ENCODE measurements around the gene ZNF823.

GRCh38 chr19:11767633-11768133, 28.9 kb upstream of the ZNF823 start:
- TF ChIP-seq, protein P1, sequence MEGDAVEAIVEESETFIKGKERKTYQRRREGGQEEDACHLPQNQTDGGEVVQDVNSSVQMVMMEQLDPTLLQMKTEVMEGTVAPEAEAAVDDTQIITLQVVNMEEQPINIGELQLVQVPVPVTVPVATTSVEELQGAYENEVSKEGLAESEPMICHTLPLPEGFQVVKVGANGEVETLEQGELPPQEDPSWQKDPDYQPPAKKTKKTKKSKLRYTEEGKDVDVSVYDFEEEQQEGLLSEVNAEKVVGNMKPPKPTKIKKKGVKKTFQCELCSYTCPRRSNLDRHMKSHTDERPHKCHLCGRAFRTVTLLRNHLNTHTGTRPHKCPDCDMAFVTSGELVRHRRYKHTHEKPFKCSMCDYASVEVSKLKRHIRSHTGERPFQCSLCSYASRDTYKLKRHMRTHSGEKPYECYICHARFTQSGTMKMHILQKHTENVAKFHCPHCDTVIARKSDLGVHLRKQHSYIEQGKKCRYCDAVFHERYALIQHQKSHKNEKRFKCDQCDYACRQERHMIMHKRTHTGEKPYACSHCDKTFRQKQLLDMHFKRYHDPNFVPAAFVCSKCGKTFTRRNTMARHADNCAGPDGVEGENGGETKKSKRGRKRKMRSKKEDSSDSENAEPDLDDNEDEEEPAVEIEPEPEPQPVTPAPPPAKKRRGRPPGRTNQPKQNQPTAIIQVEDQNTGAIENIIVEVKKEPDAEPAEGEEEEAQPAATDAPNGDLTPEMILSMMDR (IDR thresholded peaks at IDR 0.05; ENCODE audit: poor library complexity, severe bottlenecking), result no peak
- TF ChIP-seq REST (IDR thresholded peaks at IDR 0.05; ENCODE audit: borderline replicate concordance) (no peak), EP300 (conservative IDR thresholded peaks at IDR 0.05; ENCODE audit: poor library complexity, severe bottlenecking) (no peak), TAF1 (IDR thresholded peaks at IDR 0.05; ENCODE audit: low read depth) (no peak), EZH2 (IDR thresholded peaks at IDR 0.05; ENCODE audit: borderline replicate concordance, insufficient read depth, low read length, poor library complexity, severe bottlenecking) (no peak), RAD21 (conservative IDR thresholded peaks at IDR 0.05) (no peak)
